Pancreas (tissue), 10 donors: Measurements from ENCODE around the gene DDX5. TPM values are rescaled to one million over a fixed set of nuclear protein-coding genes. Genes with fewer than 3 reads are reported as not detected.

ENCODE experiments used
- ATAC-seq, 4 donors: fragments of 200-7000 bp; cut with Tn5 transposase; one replicate each; pipeline versions ENCODE4 v1.8.0 to v1.9.1; 2020; ENCODE audit warnings: mild to moderate bottlenecking in 4 of 4, moderate library complexity in 4 of 4
- DNase-seq, 6 donors: peaks; one replicate each; pipeline ENCODE4 v3.0.0-alpha.2; 2020
- FAIRE-seq: peaks from 2 replicates; lab custom pipeline; 2012; peaks lifted over from hg19 to GRCh38; lab: Jason Lieb, UNC
- H3K27ac ChIP-seq, 4 donors: fragments of 200-600 bp; sonication (generic); 1 replicate in 3 of 4; 2 replicates in 1 of 4; pipeline versions ENCODE4 v1.5.0 to v1.8.0; 2020
- H3K27me3 ChIP-seq, 4 donors: fragments of 200-600 bp; one replicate each; pipeline ENCODE4 v1.8.0; 2021
- H3K36me3 ChIP-seq, 3 donors: fragments of 200-600 bp; sonication (generic) in 1 of 3; one replicate each; pipeline versions ENCODE4 v1.5.0 to v1.8.0; 2020 to 2021
- H3K4me1 ChIP-seq, 3 donors: fragments of 200-600 bp; one replicate each; pipeline ENCODE4 v1.8.0; 2021
- H3K4me3 ChIP-seq, 4 donors: fragments of 200-600 bp; sonication (generic) in 2 of 4; one replicate each; pipeline versions ENCODE4 v1.5.0 to v1.8.0; 2020 to 2021
- H3K9me3 ChIP-seq, 4 donors: fragments of 200-600 bp; one replicate each; pipeline ENCODE4 v1.8.0; 2021
- CTCF ChIP-seq, 4 donors: fragments of 200-600 bp; sonication (generic) in 3 of 4; IDR thresholded peaks; one replicate each; pipeline versions ENCODE4 v1.5.0 to v1.8.0; 2021; ENCODE audit warnings: antibody characterized with exemption in 4 of 4
- WGBS, 2 donors: extraction: QIAGEN DNeasy Blood & Tissue Kit; methylation state at CpG; one replicate each; pipeline ENCODE4 v1.1.7; 2013; 5-methylcytosine and 5-hydroxymethylcytosine counted together
- intact Hi-C, 3 donors: fragments of 100-400 bp; cut with DNase I; formaldehyde crosslinking; loops; one replicate each; pipeline versions ENCODE4 v1.11.1 to v1.14.2; 2022
- polyA plus RNA-seq, 2 donors: library from polyadenylated mRNA; stranded (reverse); fragments of 200-250 nt; gene quantifications; one replicate each; pipeline ENCODE4 v1.2.3, GENCODE V29; 2013
- total RNA-seq, 6 donors: library from RNA; stranded (reverse); fragmentation: NEBNext Ultra II Directional in 4 of 6; extraction: Animal tissue kit (Norgen Biotek cat#: 25700) in 4 of 6; gene quantifications; one replicate each; pipeline versions ENCODE4 v1.2.1 to v1.2.4, GENCODE V29; 2021 to 2023
- donor health status: healthy with polysubstance abuse.
- donor health status: DM: no; HTN: no; CAD: no; lungs with moderate emphysema.
- donor health status: DM: no; HTN: no; CAD: no.
- donor health status: control.
- donor health status: control.
- donor health status: Bipolar disorder and iron deficiency.
- donor health status: DM: yes; HTN: yes; CAD: no.
- donor health status: DM: no; HTN: no; CAD: no.
- donor health status: DM: no; HTN: no; CAD: no.
- donor health status: DM: yes; HTN: yes; CAD: no.

DDX5 gene
- total and polyA plus RNA-seq, 8 donors, result 145 to 398 (median 229) TPM

- no peaks in the 10 kb centered on the region for H3K9me3 ChIP-seq
- peak; percentile 87 to 94 (median 92) for DNase-seq
- peak within 1 kb of the TSS; percentile 68 to 90 (median 82) for H3K4me3 ChIP-seq
- peaks cover 3 to 45% (median 22%) of the 10 kb centered on the region in 3 donors for H3K36me3 ChIP-seq
- TF ChIP-seq CTCF (IDR thresholded peaks at IDR 0.05), result no peak
- no peaks in the 10 kb centered on the region for H3K27me3 ChIP-seq
- 0% methylated on average over 70 to 77 of the region's 77 CpGs for WGBS, 2 donors
- FAIRE-seq, result no peak
- intact Hi-C loops, result no loop called here
- peak; percentile 66 to 80 (median 74) for ATAC-seq
- H3K4me1 ChIP-seq, result peaks cover 21 to 35% (median 31%) of the 10 kb centered on the region in 3 donors
- H3K27ac ChIP-seq, result peak within 1 kb of the TSS; percentile 99 to 100 (median 100)
Observed at GRCh38 chr17:64506576-64507412, 705 bp upstream of the DDX5 start, which contains the start of gene CEP95. Gene CEP95 (plus strand): TSS chr17:64506977. CDS start chr17:64507098, 121 bp downstream.

- TF ChIP-seq CTCF (IDR thresholded peaks at IDR 0.05), result no peak
- H3K27me3 ChIP-seq, result no peaks in the 10 kb centered on the region
- peak overlapping the region; percentile 99 to 100 (median 100) for H3K27ac ChIP-seq
- intact Hi-C loops, result no loop called here
- WGBS, 2 donors, result 0% methylated on average over 69 to 76 of the region's 76 CpGs
- H3K9me3 ChIP-seq, result no peaks in the 10 kb centered on the region
- peaks cover 10 to 45% (median 34%) of the 10 kb centered on the region in 3 donors for H3K36me3 ChIP-seq
- FAIRE-seq (no peak), ATAC-seq (peak; percentile 74 to 82 (median 76)), DNase-seq (peak; percentile 92 to 95 (median 94))
- peak overlapping the region; percentile 68 to 90 (median 82) for H3K4me3 ChIP-seq
- peaks cover 21 to 36% (median 31%) of the 10 kb centered on the region in 3 donors for H3K4me1 ChIP-seq
Observed at GRCh38 chr17:64505340-64506200, 519 bp downstream of the DDX5 start.

GRCh38 chr17:64504769-64505339 is 1.2 kb downstream of the DDX5 start:
- H3K27me3 ChIP-seq, result no peaks in the 10 kb centered on the region
- H3K4me1 ChIP-seq, result peaks cover 21 to 36% (median 31%) of the 10 kb centered on the region in 3 donors
- peak overlapping the region; percentile 68 to 90 (median 82) for H3K4me3 ChIP-seq
- FAIRE-seq, result no peak
- 0 to 1% methylated on average over 13 of the region's 13 CpGs for WGBS, 2 donors
- H3K9me3 ChIP-seq, result no peaks in the 10 kb centered on the region
- peak overlapping the region; percentile 99 to 100 (median 100) for H3K27ac ChIP-seq
- intact Hi-C loops, result no loop called here
- TF ChIP-seq CTCF (IDR thresholded peaks at IDR 0.05), result no peak
- peak in 1 of 6 donors; percentile 26 for DNase-seq
- H3K36me3 ChIP-seq, result peaks cover 15 to 46% (median 40%) of the 10 kb centered on the region in 3 donors
- ATAC-seq, result no peak

- intact Hi-C loops, result no loop called here
- peak overlapping the region in 3 of 4 donors; percentile 99 to 100 (median 100) for H3K27ac ChIP-seq
- no peaks in the 10 kb centered on the region for H3K9me3 ChIP-seq
- DNase-seq (no peak), ATAC-seq (no peak), FAIRE-seq (no peak)
- peaks cover 15 to 53% (median 42%) of the 10 kb centered on the region in 3 donors for H3K36me3 ChIP-seq
- H3K4me3 ChIP-seq, result peak overlapping the region; percentile 68 to 90 (median 82)
- 9 to 12% methylated on average over 7 of the region's 7 CpGs for WGBS, 2 donors
- H3K27me3 ChIP-seq, result no peaks in the 10 kb centered on the region
- TF ChIP-seq CTCF (IDR thresholded peaks at IDR 0.05), result no peak
- H3K4me1 ChIP-seq, result peaks cover 21 to 36% (median 31%) of the 10 kb centered on the region in 3 donors
Observed at GRCh38 chr17:64503821-64504768, 2.0 kb downstream of the DDX5 start.
